Activated CD4-positive, alpha-beta T cell treated with anti-CD3 and anti-CD28 coated beads, Interleukin-2, amount 10 ng/mL, durations not matched to agents 7 days and 5 days (primary cell): ENCODE measurements around the gene OPHN1. TPM values are rescaled to one million over a fixed set of nuclear protein-coding genes. Genes with fewer than 3 reads are reported as not detected.

ENCODE experiments used
- CTCF ChIA-PET: fragments of 350-600 bp; sonication (Branson Sonifier 250); formaldehyde crosslinking; loops from one replicate; lab custom pipeline; 2021; ENCODE audit warnings: antibody characterized with exemption; lab: Charles Lee
- POLR2A ChIA-PET: fragments of 350-600 bp; sonication (Branson Sonifier 250); formaldehyde crosslinking; loops from one replicate; lab custom pipeline; 2021; ENCODE audit warnings: antibody characterized with exemption; lab: Charles Lee
- DNase-seq: peaks from one replicate; pipeline ENCODE4 v3.0.0-alpha.2; 2020
- H3K27ac Mint-ChIP-seq: one replicate; pipeline ENCODE4 v1.8.0; 2021; ENCODE audit warnings: mild to moderate bottlenecking, moderate library complexity, mixed read lengths
- H3K27me3 Mint-ChIP-seq: one replicate; pipeline ENCODE4 v1.8.0; 2021; ENCODE audit warnings: mixed read lengths
- H3K36me3 Mint-ChIP-seq: one replicate; pipeline ENCODE4 v1.8.0; 2021; ENCODE audit warnings: low read depth, mixed read lengths
- H3K4me1 Mint-ChIP-seq: one replicate; pipeline ENCODE4 v1.8.0; 2021; ENCODE audit warnings: mixed read lengths
- H3K4me3 Mint-ChIP-seq: one replicate; pipeline ENCODE4 v1.8.0; 2021; ENCODE audit warnings: mild to moderate bottlenecking, moderate library complexity, mixed read lengths
- H3K9me3 Mint-ChIP-seq: one replicate; pipeline ENCODE4 v1.8.0; 2021; ENCODE audit warnings: mixed read lengths
- total RNA-seq, 2 experiments: library from RNA; stranded (reverse); gene quantifications; one replicate each; pipeline ENCODE4 v1.2.3, GENCODE V29; 2021

The OPHN1 gene
- total RNA-seq, 2 experiments from 2014 or later = 0.07 to 0.10 TPM

DNA sequence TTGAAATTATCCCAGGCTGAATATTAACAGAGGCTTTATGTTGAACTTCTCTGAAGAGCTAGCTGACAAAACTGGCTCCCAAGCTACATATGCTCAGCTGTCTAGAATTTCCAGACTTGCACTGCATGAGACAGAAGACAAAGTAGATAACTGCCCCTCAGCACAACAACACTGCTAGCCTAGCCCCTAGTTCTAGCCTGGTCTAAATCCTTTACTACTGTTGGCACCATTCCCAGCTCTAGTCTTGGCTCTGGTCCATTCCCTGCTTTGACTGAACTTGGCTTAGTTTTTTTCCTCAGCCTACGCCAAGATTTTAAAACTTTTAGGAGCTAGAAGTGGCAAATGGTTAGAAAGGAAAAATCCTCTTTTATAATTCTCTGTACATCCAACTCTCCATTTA, 7.6 kb upstream of the OPHN1 start:
- no peak for DNase-seq
- Mint-ChIP-seq H3K4me3 (no peak overlapping the region), H3K36me3 (no peaks in the 10 kb centered on the region), H3K9me3 (no peaks in the 10 kb centered on the region), H3K27ac (no peak overlapping the region), H3K4me1 (peaks cover 9% of the 10 kb centered on the region), H3K27me3 (peaks cover 14% of the 10 kb centered on the region)
- POLR2A ChIA-PET = no interaction called here
- CTCF ChIA-PET = interaction anchor here (0.6 kb wide), 1 partner anchor 54 kb away, joined by 3 read pairs; no protein-coding TSS in a partner anchor

DNA sequence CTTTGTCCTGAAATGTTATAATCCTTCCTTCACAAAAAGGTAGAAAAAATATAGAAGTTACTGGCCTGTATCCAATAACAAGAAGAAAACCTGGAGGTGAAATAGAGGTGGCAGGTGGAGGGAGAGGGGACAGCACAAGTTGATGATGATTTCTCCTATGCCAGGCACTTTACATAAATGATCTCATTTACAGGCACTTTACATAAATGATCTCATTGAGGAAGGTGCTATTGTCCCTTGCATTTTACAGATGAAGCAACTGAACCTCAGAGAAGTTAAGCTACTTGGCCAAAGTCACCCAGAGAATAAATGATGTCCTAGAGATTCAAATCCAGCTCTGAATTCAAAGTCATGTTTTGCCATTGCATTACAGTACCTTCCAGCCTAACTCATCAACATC, 7.1 kb upstream of the OPHN1 start:
- Mint-ChIP-seq H3K4me1 (peaks cover 9% of the 10 kb centered on the region), H3K4me3 (no peak overlapping the region), H3K9me3 (no peaks in the 10 kb centered on the region), H3K27me3 (peaks cover 11% of the 10 kb centered on the region), H3K36me3 (no peaks in the 10 kb centered on the region), H3K27ac (no peak overlapping the region)
- CTCF ChIA-PET = no interaction called here
- DNase-seq = no peak
- POLR2A ChIA-PET = no interaction called here

DNA sequence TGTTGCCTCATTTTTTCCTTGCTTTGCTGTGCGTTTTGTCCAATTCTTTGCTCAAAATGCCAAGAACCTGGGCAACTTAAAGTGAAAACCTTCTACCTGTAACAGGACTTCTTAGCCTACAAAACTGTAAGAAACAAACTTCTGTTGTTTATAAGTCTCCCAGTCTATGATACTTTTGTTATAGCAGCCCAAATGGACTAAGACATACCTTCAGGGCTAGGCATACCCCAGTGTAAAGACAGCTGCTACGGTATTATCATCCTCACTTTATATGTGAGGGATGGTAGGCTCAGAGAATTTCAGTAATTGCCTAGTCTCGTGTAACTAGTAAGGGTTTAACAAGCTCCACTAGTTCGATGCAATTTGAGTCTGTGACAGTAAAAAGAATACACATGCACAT, 6.0 kb upstream of the OPHN1 start:
- Mint-ChIP-seq H3K9me3 (no peaks in the 10 kb centered on the region), H3K4me1 (peaks cover 9% of the 10 kb centered on the region), H3K36me3 (no peaks in the 10 kb centered on the region), H3K27ac (no peak overlapping the region), H3K27me3 (peaks cover 21% of the 10 kb centered on the region), H3K4me3 (no peak overlapping the region)
- no peak for DNase-seq
- CTCF ChIA-PET = no interaction called here
- POLR2A ChIA-PET = no interaction called here

GRCh38 chrX:68438575-68438974, 5.3 kb upstream of the OPHN1 start:
- POLR2A ChIA-PET = no interaction called here
- Mint-ChIP-seq H3K27me3 (peaks cover 28% of the 10 kb centered on the region), H3K4me3 (no peak overlapping the region)

GRCh38 chrX:68433981-68434299, 645 bp upstream of the OPHN1 start:
- no peak for DNase-seq
- ChIA-PET CTCF (no interaction called here), POLR2A (no interaction called here)
- Mint-ChIP-seq H3K9me3 (no peaks in the 10 kb centered on the region), H3K27me3 (peaks cover 39% of the 10 kb centered on the region), H3K36me3 (no peaks in the 10 kb centered on the region), H3K4me3 (peak overlapping the region; percentile 43), H3K4me1 (peaks cover 2% of the 10 kb centered on the region), H3K27ac (no peak overlapping the region)

More at GRCh38 chrX:68438575-68438974, 5.3 kb upstream of the OPHN1 start:
- Mint-ChIP-seq H3K27ac (no peak overlapping the region), H3K36me3 (no peaks in the 10 kb centered on the region), H3K4me1 (peaks cover 11% of the 10 kb centered on the region), H3K9me3 (no peaks in the 10 kb centered on the region)
- CTCF ChIA-PET = no interaction called here
- DNase-seq = no peak

GRCh38 chrX:68432648-68433047, 647 bp downstream of the OPHN1 start:
- DNase-seq = no peak
- no peaks in the 10 kb centered on the region for H3K36me3 Mint-ChIP-seq
- CTCF ChIA-PET = no interaction called here

GRCh38 chrX:68431836-68432235, 1.5 kb downstream of the OPHN1 start:
- no peak overlapping the region for H3K27ac Mint-ChIP-seq
- no peak for DNase-seq
- POLR2A ChIA-PET = no interaction called here
- peaks cover 2% of the 10 kb centered on the region for H3K4me1 Mint-ChIP-seq
- H3K4me3 Mint-ChIP-seq = no peak overlapping the region
- CTCF ChIA-PET = no interaction called here
- H3K36me3 Mint-ChIP-seq = no peaks in the 10 kb centered on the region
- H3K9me3 Mint-ChIP-seq = no peaks in the 10 kb centered on the region
- peaks cover 39% of the 10 kb centered on the region for H3K27me3 Mint-ChIP-seq

More at GRCh38 chrX:68432648-68433047, 647 bp downstream of the OPHN1 start:
- no peak overlapping the region for H3K27ac Mint-ChIP-seq
- peaks cover 2% of the 10 kb centered on the region for H3K4me1 Mint-ChIP-seq
- POLR2A ChIA-PET = no interaction called here
- no peak overlapping the region for H3K4me3 Mint-ChIP-seq
- peaks cover 39% of the 10 kb centered on the region for H3K27me3 Mint-ChIP-seq
- H3K9me3 Mint-ChIP-seq = no peaks in the 10 kb centered on the region

DNA sequence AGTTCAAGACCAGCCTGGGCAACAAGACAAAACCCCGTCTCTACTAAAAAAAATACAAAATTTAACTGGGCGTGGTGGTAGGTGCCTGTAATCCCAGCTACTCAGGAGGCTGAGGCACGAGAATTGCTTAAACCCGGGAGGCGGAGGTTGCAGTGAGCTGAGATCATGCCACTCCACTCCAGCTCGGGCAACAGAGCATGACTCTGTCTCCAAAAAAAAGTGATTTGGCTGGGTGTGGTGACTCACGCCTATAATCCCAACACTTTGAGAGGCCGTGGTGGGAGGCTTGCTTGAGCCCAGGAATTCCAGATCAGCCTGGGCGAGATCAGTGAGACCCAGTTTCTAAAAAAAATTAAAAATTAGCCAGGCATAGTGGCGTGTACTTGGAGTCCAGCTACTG, 4.1 kb downstream of the OPHN1 start:
- peaks cover 28% of the 10 kb centered on the region for H3K27me3 Mint-ChIP-seq
- CTCF ChIA-PET = no interaction called here

DNA sequence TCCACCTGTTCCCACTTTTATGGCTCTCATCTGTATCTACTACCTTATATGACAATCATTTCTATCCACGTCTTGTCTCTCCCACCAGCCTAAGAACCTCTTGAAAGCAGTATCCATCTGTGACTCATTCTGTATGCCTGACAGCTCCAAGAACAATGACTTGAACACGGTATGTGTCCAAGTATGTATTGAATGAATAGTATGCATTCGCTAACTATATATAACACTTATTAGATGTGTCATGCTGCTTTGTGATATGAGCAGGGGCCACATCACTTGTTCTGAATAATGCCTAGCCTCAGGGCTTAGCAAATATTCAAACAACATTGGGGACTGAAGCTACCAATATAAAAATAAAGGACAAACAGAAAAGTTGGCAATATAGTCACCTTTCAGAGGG, 4.9 kb downstream of the OPHN1 start:
- peaks cover 20% of the 10 kb centered on the region for H3K27me3 Mint-ChIP-seq
- POLR2A ChIA-PET = no interaction called here
- DNase-seq = no peak
- no peak overlapping the region for H3K4me3 Mint-ChIP-seq
- H3K36me3 Mint-ChIP-seq = no peaks in the 10 kb centered on the region
- no peak overlapping the region for H3K27ac Mint-ChIP-seq
- no peaks in the 10 kb centered on the region for H3K9me3 Mint-ChIP-seq
- CTCF ChIA-PET = no interaction called here
- no peaks in the 10 kb centered on the region for H3K4me1 Mint-ChIP-seq

More for the DNA sequence above, 4.1 kb downstream of the OPHN1 start:
- POLR2A ChIA-PET = no interaction called here
- Mint-ChIP-seq H3K4me1 (peaks cover 2% of the 10 kb centered on the region), H3K9me3 (no peaks in the 10 kb centered on the region), H3K36me3 (no peaks in the 10 kb centered on the region), H3K4me3 (no peak overlapping the region), H3K27ac (no peak overlapping the region)
- DNase-seq = no peak

DNA sequence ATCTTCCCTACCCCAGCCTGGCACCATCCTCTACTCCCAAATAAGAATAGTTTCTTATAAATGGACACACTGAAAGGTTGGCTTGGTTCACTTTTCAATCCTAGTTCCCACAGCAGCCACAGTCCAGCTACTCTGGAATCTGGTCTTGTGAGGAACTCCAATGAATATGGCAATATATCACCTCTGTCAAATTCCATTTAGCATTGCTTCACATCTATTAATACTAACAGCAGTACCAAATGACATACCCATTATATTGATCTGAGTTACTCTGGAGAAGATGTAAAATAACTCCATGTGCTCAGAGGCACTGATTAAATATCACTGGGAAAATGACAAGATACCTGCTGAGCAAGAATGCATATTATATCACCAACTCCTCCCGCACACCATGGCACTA, 8.6 kb downstream of the OPHN1 start:
- Mint-ChIP-seq H3K36me3 (no peaks in the 10 kb centered on the region), H3K4me1 (peaks cover 3% of the 10 kb centered on the region), H3K27ac (no peak overlapping the region), H3K9me3 (no peaks in the 10 kb centered on the region), H3K4me3 (no peak overlapping the region), H3K27me3 (peaks cover 3% of the 10 kb centered on the region)
- CTCF ChIA-PET = interaction anchor here (0.8 to 1.9 kb wide), 2 partner anchors 11 to 563 kb away, joined by 3 to 5 read pairs; no protein-coding TSS in a partner anchor
- DNase-seq = no peak
- POLR2A ChIA-PET = no interaction called here

GRCh38 chrX:68422478-68422877, 10.8 kb downstream of the OPHN1 start:
- DNase-seq = no peak
- Mint-ChIP-seq H3K27ac (no peak overlapping the region), H3K4me3 (no peak overlapping the region), H3K36me3 (no peaks in the 10 kb centered on the region), H3K9me3 (no peaks in the 10 kb centered on the region), H3K4me1 (peaks cover 3% of the 10 kb centered on the region), H3K27me3 (peaks cover 3% of the 10 kb centered on the region)
- CTCF ChIA-PET = no interaction called here
- POLR2A ChIA-PET = no interaction called here

DNA sequence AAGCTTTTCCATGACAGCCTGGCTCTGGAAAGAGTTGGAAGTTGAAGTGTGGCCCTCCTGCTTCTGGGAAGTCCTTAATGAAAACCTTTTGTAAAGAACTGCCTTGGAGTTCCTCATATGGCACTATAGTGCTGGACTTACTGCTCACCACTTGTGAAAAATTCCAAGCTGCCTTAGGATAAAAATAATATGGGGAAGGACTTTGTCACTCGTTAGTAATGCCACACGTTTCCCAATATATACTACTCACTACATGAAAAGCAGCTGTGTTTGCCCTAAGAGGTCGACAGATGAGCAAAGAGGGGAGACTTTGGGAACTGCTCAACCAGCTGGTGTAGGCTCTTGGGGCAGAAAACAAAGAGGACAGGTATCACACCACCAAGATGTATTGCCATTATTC, 11.7 kb downstream of the OPHN1 start:
- ChIA-PET POLR2A (no interaction called here), CTCF (no interaction called here)
- DNase-seq = no peak
- H3K9me3 Mint-ChIP-seq = no peaks in the 10 kb centered on the region
- H3K4me3 Mint-ChIP-seq = no peak overlapping the region
- no peaks in the 10 kb centered on the region for H3K36me3 Mint-ChIP-seq
- H3K27me3 Mint-ChIP-seq = peaks cover 3% of the 10 kb centered on the region
- H3K27ac Mint-ChIP-seq = no peak overlapping the region
- H3K4me1 Mint-ChIP-seq = peaks cover 3% of the 10 kb centered on the region

DNA sequence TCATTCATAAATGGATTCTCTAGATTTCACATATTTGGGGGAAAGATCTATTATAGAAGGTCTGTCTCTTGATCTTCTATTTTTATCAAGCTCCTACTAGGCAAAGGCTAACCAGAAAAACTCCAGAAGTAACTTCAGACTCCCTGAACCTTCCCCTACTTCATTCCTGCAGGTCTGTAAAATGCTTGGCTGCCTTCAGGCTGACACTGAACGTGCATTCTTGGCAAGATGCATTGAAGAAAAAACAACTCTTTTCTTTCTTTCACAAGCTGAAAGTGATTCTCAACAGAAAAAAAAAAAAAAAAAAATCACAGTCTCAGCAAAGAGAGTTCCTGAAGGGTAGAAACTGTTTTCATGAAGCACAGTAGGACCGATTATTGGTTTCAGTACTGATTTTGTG, 12.7 kb downstream of the OPHN1 start:
- POLR2A ChIA-PET = no interaction called here
- H3K36me3 Mint-ChIP-seq = no peaks in the 10 kb centered on the region
- no peak overlapping the region for H3K27ac Mint-ChIP-seq
- H3K4me3 Mint-ChIP-seq = no peak overlapping the region
- H3K27me3 Mint-ChIP-seq = peaks cover 3% of the 10 kb centered on the region
- no peak for DNase-seq
- CTCF ChIA-PET = no interaction called here
- H3K9me3 Mint-ChIP-seq = no peaks in the 10 kb centered on the region
- H3K4me1 Mint-ChIP-seq = peaks cover 3% of the 10 kb centered on the region

GRCh38 chrX:68419975-68420374, 13.3 kb downstream of the OPHN1 start:
- H3K9me3 Mint-ChIP-seq = no peaks in the 10 kb centered on the region
- H3K4me1 Mint-ChIP-seq = peaks cover 3% of the 10 kb centered on the region
- CTCF ChIA-PET = interaction anchor here (0.7 kb wide), 1 partner anchor 290 kb away, joined by 4 read pairs; no protein-coding TSS in a partner anchor
- POLR2A ChIA-PET = no interaction called here
- no peaks in the 10 kb centered on the region for H3K36me3 Mint-ChIP-seq
- H3K27ac Mint-ChIP-seq = no peak overlapping the region
- no peak overlapping the region for H3K4me3 Mint-ChIP-seq
- DNase-seq = no peak
- peaks cover 3% of the 10 kb centered on the region for H3K27me3 Mint-ChIP-seq
